Measurements from ENCODE around the gene SIX5. TPM values are rescaled to one million over a fixed set of nuclear protein-coding genes. Genes with fewer than 3 reads are reported as not detected.

The SIX5 gene
- total RNA-seq, 1 experiment from 2014 or later, result 26.0 TPM

DNA sequence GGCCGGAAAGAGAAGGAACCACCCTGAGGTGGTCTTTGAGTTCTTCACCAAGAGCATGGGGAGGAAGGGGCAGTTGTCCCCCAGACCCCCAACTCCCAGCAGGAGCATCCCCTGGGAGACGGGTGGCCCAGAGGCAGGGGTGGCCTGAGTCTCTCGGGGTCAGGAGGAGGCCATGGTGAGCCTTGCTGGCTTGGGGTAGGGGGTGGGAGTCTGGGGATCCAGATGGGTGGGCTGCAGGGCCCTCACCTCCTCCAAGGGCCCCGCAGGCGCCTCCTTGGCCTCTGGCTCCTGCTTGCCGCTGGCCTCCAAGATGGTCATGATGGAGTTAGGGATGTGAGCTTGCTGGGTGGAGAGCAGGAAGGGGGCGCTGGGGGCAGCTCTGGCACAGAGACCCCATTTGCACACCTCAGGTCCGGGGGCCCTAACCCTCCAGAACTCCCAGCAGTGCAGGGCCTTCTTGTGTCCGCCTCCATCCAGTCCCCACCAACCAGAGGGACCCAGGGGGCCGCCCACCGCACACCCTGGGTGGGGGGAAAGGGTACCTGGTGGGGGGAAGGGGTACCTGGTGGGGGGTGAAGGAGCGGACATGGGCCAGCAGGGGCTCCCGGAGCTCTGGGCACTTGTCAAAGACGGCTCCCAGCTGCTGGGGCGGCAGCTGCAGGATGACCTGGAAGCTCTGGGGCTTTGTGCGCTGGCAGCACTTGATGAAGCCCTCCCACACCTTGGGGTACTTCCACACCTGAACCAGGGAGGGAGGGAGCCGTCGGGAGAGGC lies 47.4 kb upstream of the SIX5 start (continued):
- 0 out of 2 replicates have a peak, but pooled peaks have one; percentile 39 for TF ChIP-seq ZNF281 (CRISPR knock-in tag; IDR thresholded peaks at IDR 0.05)

- Mint-ChIP-seq H3K27ac (peak overlapping the region; percentile 95), H3K9me3 (no peaks in the 10 kb centered on the region), H3K27me3 (ENCODE audit: low read depth) (no peaks in the 10 kb centered on the region; the same call in none of the 2 replicates), H3K36me3 (peaks cover 8% of the 10 kb centered on the region), H3K4me1 (peaks cover 34% of the 10 kb centered on the region), H3K4me3 (peak overlapping the region; percentile 89)
- CTCF ChIA-PET, result interaction anchor here (0.9 to 7.2 kb wide), 24 partner anchors 8 to 1536 kb away, joined by 3 to 135 read pairs (median 10); partner anchors contain the start of genes DMPK, DMWD, FOXA3 and IRF2BP1
- DNase-seq (ENCODE audit: low spot score) (peak; percentile 89), ATAC-seq (peak; percentile 52)
- POLR2A ChIA-PET, result interaction anchor here (0.6 to 4.0 kb wide), 8 partner anchors 16 to 296 kb away, joined by 3 to 47 read pairs (median 4); partner anchors contain the start of genes DMWD, FOXA3, QPCTL and SIX5
- TF ChIP-seq JUN (CRISPR knock-in tag; IDR thresholded peaks at IDR 0.05) (no peak), ZNF396 (CRISPR knock-in tag; IDR thresholded peaks at IDR 0.05; ENCODE audit: borderline replicate concordance) (no peak), FOXJ3 (CRISPR knock-in tag; IDR thresholded peaks at IDR 0.05; ENCODE audit: borderline replicate concordance) (no peak), TEAD1 (CRISPR knock-in tag; IDR thresholded peaks at IDR 0.05) (no peak), ELF4 (CRISPR knock-in tag; IDR thresholded peaks at IDR 0.05; ENCODE audit: low read depth) (no peak), ZNF121 (CRISPR knock-in tag; IDR thresholded peaks at IDR 0.05) (peak; percentile 92), FOXP4 (CRISPR knock-in tag; IDR thresholded peaks at IDR 0.05) (0 out of 2 replicates have a peak, but pooled peaks have one; percentile 17), ZNF671 (CRISPR knock-in tag; IDR thresholded peaks at IDR 0.05) (no peak), ZNF219 (CRISPR knock-in tag; IDR thresholded peaks at IDR 0.05; ENCODE audit: borderline replicate concordance) (no peak), SP1 (CRISPR knock-in tag; conservative IDR thresholded peaks at IDR 0.05) (peak; percentile 68), ZNF232 (CRISPR knock-in tag; IDR thresholded peaks at IDR 0.05) (no peak; the same call in 1 of the 2 replicates), FOXK1 (CRISPR knock-in tag; IDR thresholded peaks at IDR 0.05) (0 out of 2 replicates have a peak, but pooled peaks have one; percentile 45), NR3C1 (CRISPR knock-in tag; conservative IDR thresholded peaks at IDR 0.05; ENCODE audit: low read depth) (no peak), PREB (CRISPR knock-in tag; IDR thresholded peaks at IDR 0.05; ENCODE audit: borderline replicate concordance) (no peak), ZNF138 (CRISPR knock-in tag; conservative IDR thresholded peaks at IDR 0.05) (peak; percentile 56; the same call in 1 of the 2 replicates)
- TF ChIP-seq, protein P1, sequence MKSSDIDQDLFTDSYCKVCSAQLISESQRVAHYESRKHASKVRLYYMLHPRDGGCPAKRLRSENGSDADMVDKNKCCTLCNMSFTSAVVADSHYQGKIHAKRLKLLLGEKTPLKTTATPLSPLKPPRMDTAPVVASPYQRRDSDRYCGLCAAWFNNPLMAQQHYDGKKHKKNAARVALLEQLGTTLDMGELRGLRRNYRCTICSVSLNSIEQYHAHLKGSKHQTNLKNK (CRISPR knock-in tag; IDR thresholded peaks at IDR 0.05), result no peak
- TF ChIP-seq, protein P2, sequence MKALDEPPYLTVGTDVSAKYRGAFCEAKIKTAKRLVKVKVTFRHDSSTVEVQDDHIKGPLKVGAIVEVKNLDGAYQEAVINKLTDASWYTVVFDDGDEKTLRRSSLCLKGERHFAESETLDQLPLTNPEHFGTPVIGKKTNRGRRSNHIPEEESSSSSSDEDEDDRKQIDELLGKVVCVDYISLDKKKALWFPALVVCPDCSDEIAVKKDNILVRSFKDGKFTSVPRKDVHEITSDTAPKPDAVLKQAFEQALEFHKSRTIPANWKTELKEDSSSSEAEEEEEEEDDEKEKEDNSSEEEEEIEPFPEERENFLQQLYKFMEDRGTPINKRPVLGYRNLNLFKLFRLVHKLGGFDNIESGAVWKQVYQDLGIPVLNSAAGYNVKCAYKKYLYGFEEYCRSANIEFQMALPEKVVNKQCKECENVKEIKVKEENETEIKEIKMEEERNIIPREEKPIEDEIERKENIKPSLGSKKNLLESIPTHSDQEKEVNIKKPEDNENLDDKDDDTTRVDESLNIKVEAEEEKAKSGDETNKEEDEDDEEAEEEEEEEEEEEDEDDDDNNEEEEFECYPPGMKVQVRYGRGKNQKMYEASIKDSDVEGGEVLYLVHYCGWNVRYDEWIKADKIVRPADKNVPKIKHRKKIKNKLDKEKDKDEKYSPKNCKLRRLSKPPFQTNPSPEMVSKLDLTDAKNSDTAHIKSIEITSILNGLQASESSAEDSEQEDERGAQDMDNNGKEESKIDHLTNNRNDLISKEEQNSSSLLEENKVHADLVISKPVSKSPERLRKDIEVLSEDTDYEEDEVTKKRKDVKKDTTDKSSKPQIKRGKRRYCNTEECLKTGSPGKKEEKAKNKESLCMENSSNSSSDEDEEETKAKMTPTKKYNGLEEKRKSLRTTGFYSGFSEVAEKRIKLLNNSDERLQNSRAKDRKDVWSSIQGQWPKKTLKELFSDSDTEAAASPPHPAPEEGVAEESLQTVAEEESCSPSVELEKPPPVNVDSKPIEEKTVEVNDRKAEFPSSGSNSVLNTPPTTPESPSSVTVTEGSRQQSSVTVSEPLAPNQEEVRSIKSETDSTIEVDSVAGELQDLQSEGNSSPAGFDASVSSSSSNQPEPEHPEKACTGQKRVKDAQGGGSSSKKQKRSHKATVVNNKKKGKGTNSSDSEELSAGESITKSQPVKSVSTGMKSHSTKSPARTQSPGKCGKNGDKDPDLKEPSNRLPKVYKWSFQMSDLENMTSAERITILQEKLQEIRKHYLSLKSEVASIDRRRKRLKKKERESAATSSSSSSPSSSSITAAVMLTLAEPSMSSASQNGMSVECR (CRISPR knock-in tag; IDR thresholded peaks at IDR 0.05; ENCODE audit: borderline replicate concordance), result no peak; the same call in 1 of the 2 replicates
- TF ChIP-seq, protein P3, sequence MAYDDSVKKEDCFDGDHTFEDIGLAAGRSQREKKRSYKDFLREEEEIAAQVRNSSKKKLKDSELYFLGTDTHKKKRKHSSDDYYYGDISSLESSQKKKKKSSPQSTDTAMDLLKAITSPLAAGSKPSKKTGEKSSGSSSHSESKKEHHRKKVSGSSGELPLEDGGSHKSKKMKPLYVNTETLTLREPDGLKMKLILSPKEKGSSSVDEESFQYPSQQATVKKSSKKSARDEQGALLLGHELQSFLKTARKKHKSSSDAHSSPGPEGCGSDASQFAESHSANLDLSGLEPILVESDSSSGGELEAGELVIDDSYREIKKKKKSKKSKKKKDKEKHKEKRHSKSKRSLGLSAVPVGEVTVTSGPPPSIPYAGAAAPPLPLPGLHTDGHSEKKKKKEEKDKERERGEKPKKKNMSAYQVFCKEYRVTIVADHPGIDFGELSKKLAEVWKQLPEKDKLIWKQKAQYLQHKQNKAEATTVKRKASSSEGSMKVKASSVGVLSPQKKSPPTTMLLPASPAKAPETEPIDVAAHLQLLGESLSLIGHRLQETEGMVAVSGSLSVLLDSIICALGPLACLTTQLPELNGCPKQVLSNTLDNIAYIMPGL (CRISPR knock-in tag; IDR thresholded peaks at IDR 0.05), result 0 out of 2 replicates have a peak, but pooled peaks have one; percentile 11
These were observed 46.6 kb upstream of the SIX5 start for GRCh38 chr19:45815481-45816216.

Measured in WTC11 (cell line).